Calu3 (cell line): ENCODE measurements around the gene CCAR1. TPM values are rescaled to one million over a fixed set of nuclear protein-coding genes. Genes with fewer than 3 reads are reported as not detected.
"Not testable (repeated sequence)": the region's sequence is repeated elsewhere in the genome, so short reads cannot be mapped to it uniquely, and the experiment has no call there.

Source experiments
- BruUV-seq: library from RNA; stranded (reverse); fragments of 400-500 nt; replicated peaks from 2 replicates; lab custom pipeline; 2021; lab: Mats Ljungman, UMichigan
- CTCF ChIA-PET: fragments of 300-600 bp; sonication (Branson Sonifier 250); formaldehyde crosslinking; loops from one replicate; lab custom pipeline; 2022; ENCODE audit warnings: antibody characterized with exemption; lab: Charles Lee
- DNase-seq: peaks from one replicate; pipeline ENCODE4 v3.0.0; 2022
- H3K27ac Mint-ChIP-seq: one replicate; pipeline ENCODE4 v1.8.0; 2022; ENCODE audit warnings: mixed read lengths; ENCODE audit not compliant: unreplicated experiment
- H3K27me3 Mint-ChIP-seq: one replicate; pipeline ENCODE4 v1.8.0; 2022; ENCODE audit warnings: mixed read lengths; ENCODE audit not compliant: unreplicated experiment
- H3K36me3 Mint-ChIP-seq: one replicate; pipeline ENCODE4 v1.8.0; 2022; ENCODE audit warnings: mild to moderate bottlenecking, moderate library complexity, mixed read lengths; ENCODE audit not compliant: insufficient read depth, unreplicated experiment
- H3K4me1 Mint-ChIP-seq: one replicate; pipeline ENCODE4 v1.8.0; 2022; ENCODE audit warnings: mild to moderate bottlenecking, low read depth, mixed read lengths; ENCODE audit not compliant: unreplicated experiment
- H3K4me3 Mint-ChIP-seq: one replicate; pipeline ENCODE4 v1.8.0; 2022; ENCODE audit warnings: mild to moderate bottlenecking, low read depth, moderate library complexity, mixed read lengths; ENCODE audit not compliant: unreplicated experiment
- H3K9me3 Mint-ChIP-seq: one replicate; pipeline ENCODE4 v1.8.0; 2022; ENCODE audit warnings: low read depth, mixed read lengths; ENCODE audit not compliant: unreplicated experiment
- CTCF ChIP-seq: fragments of 200-600 bp; IDR thresholded peaks from one replicate; pipeline ENCODE4 v1.8.0; 2022; ENCODE audit warnings: antibody characterized with exemption; ENCODE audit not compliant: unreplicated experiment
- intact Hi-C: fragments of 100-400 bp; cut with micrococcal nuclease; formaldehyde crosslinking; loops from one replicate; pipeline ENCODE4 v1.10.0; 2022; ENCODE audit not compliant: unreplicated experiment
- total RNA-seq: library from RNA; stranded (reverse); gene quantifications from 2 replicates; pipeline ENCODE4 v1.2.3, GENCODE V29; 2022

CCAR1 gene
- total RNA-seq, 1 experiment from 2014 or later, result 105 TPM

DNA sequence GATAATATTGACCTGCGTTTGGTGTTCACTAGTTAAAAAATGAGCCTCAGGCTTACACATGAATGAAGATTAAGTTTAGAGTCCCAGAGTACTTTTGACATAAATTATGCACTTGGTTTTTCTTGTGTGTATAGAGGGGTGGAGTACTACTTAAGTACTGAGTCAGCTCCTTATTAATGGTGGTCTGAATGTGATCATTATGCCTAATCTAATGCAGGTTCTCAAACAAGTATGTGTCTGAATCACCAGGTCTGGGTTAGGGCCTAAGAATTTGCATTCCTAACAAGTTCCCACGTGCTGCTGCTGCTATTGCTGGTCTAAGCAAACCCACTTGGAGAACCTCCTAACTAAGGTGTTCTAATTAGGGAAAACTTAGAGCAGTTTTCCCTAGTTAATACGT lies 75.6 kb downstream of the CCAR1 start:
- no peak for DNase-seq
- no peak overlapping the region for H3K4me3 Mint-ChIP-seq
- CTCF ChIA-PET, result interaction anchor here (0.6 to 0.7 kb wide), 2 partner anchors 93 to 645 kb away, joined by 3 to 9 read pairs; no protein-coding TSS in a partner anchor
- BruUV-seq, result no TSS peak
- no peaks in the 10 kb centered on the region for H3K27me3 Mint-ChIP-seq
- no peaks in the 10 kb centered on the region for H3K4me1 Mint-ChIP-seq
- H3K27ac Mint-ChIP-seq, result no peak overlapping the region
- H3K36me3 Mint-ChIP-seq, result peaks cover 46% of the 10 kb centered on the region
- intact Hi-C loops, result no loop called here
- no peaks in the 10 kb centered on the region for H3K9me3 Mint-ChIP-seq
- TF ChIP-seq CTCF, result no peak

- no peaks in the 10 kb centered on the region for H3K4me1 Mint-ChIP-seq
- no peak overlapping the region for H3K27ac Mint-ChIP-seq
- CTCF ChIA-PET, result no interaction called here
- no peak for DNase-seq
- H3K36me3 Mint-ChIP-seq, result peaks cover 15% of the 10 kb centered on the region
- no peak overlapping the region for H3K4me3 Mint-ChIP-seq
- no peak for TF ChIP-seq CTCF
- H3K9me3 Mint-ChIP-seq, result no peaks in the 10 kb centered on the region
- intact Hi-C loops, result no loop called here
- no TSS peak for BruUV-seq
- no peaks in the 10 kb centered on the region for H3K27me3 Mint-ChIP-seq
Observed at GRCh38 chr10:68800211-68800610, 79.2 kb downstream of the CCAR1 start.

DNA sequence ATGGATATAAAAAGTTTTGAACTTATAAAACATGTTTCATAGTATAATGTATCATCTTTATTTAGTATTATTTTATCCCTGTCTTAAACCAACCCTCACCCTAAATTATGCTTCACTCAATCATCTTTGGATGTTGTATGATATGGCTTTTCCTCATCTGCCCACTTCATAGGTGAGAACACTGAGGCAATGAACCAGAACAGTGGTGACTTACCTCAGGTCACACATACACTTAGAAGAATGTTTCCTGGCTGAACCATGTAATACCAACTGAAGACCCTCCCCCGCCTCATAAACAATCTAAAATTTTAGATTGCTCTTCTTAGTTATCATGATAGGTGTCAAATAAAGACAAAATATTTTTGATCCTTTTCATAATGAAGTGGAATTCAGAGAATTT lies 83.7 kb downstream of the CCAR1 start:
- Mint-ChIP-seq H3K36me3 (no peaks in the 10 kb centered on the region), H3K9me3 (no peaks in the 10 kb centered on the region), H3K27ac (no peak overlapping the region), H3K4me1 (no peaks in the 10 kb centered on the region), H3K4me3 (no peak overlapping the region), H3K27me3 (no peaks in the 10 kb centered on the region)
- no peak for DNase-seq
- CTCF ChIA-PET, result interaction anchor here (0.7 kb wide), 1 partner anchor 103 kb away, joined by 3 read pairs; no protein-coding TSS in a partner anchor
- TF ChIP-seq CTCF, result no peak
- intact Hi-C loops, result no loop called here
- no TSS peak for BruUV-seq

DNA sequence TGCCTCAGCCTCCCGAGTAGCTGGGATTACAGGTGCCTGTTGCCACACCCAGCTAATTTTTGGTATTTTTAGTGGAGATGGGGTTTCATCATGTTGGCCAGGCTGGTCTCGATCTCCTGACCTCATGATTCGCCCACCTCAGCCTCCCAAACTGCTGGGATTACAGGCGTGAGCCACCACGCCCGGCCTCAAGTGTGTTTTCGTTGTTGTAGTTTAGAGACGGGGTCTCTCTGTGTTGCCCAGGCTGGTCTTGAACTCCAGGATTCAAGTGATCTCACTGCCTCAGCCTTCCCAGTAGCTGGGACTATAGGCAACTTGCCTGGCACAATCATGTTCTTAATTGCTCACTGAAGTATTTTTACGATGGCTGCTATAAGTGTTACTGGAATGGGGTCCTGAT lies 89.8 kb downstream of the CCAR1 start:
- H3K9me3 Mint-ChIP-seq, intact Hi-C loops, H3K36me3 Mint-ChIP-seq, DNase-seq, CTCF ChIA-PET, H3K4me1 Mint-ChIP-seq, H3K4me3 Mint-ChIP-seq, H3K27me3 Mint-ChIP-seq, H3K27ac Mint-ChIP-seq, BruUV-seq: not testable (repeated sequence)

DNA sequence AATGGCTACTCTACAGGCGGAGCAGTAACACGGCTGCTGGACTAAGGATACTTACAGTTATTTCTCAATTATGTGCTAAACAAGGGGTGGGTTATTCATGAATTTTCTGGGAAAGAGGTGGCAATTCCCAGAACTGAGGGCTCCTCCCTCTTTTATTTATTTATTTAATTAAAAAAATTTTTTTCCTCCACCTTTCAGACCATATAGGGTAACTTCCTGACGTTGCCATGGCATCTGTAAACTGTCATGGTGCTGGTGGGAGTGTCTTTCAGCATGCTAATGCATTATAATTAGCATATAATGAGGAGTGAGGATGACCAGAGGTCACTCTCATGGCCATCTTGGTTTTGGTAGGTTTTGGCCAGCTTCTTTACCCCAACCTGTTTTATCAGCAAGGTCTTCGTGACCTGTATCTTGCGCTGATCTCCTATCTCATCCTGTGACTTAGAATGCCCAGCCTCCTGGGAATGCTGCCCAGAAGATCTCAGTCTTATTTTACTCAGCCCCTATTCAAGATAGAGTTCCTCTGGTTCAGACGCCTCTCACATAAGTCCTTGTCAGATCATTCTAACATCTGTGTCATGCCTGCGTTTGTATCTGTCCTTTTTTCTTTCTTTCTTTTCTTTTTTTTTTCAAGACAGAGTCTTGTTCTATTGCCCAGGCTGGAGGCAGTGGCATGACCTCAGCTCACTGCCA lies 90.4 kb downstream of the CCAR1 start:
- no peaks in the 10 kb centered on the region for H3K9me3 Mint-ChIP-seq
- CTCF ChIA-PET, result no interaction called here
- BruUV-seq, result no TSS peak
- no peak for DNase-seq
- TF ChIP-seq CTCF, result no peak
- intact Hi-C loops, result no loop called here
- H3K27me3 Mint-ChIP-seq, result no peaks in the 10 kb centered on the region
- H3K4me1 Mint-ChIP-seq, result no peaks in the 10 kb centered on the region
- no peaks in the 10 kb centered on the region for H3K36me3 Mint-ChIP-seq
- H3K27ac Mint-ChIP-seq, result no peak overlapping the region
- no peak overlapping the region for H3K4me3 Mint-ChIP-seq
